OCI-LY3 (cell line): ENCODE data around the gene CAMTA2.
"Not testable (repeated sequence)": the region's sequence is repeated elsewhere in the genome, so short reads cannot be mapped to it uniquely, and the experiment has no call there.

ENCODE experiments used
- H2AFZ ChIP-seq: fragments of 200-600, 300-600 bp; shearing (Covaris generic); 2 replicates; pipeline ENCODE4 v1.6.0; 2014; ENCODE audit warnings: antibody characterized with exemption, low read depth, low read length
- H3K27ac ChIP-seq: fragments of 200-600, 300-600 bp; sonication (generic); 2 replicates; pipeline ENCODE4 v1.5.1; 2014; ENCODE audit warnings: mild to moderate bottlenecking, low read length, moderate library complexity, mixed read lengths
- H3K27me3 ChIP-seq: fragments of 200-600, 300-600 bp; sonication (generic); 2 replicates; pipeline ENCODE4 v1.6.1; 2014; ENCODE audit warnings: low read depth, low read length, mixed read lengths
- H3K36me3 ChIP-seq: fragments of 200-600, 300-600 bp; sonication (generic); replicated peaks from 2 replicates; pipeline ENCODE3; 2014; ENCODE audit warnings: low read depth, low read length, mixed read lengths
- H3K4me1 ChIP-seq: fragments of 300-600, 200-600 bp; sonication (generic); 2 replicates; pipeline ENCODE4 v1.6.1; 2014; ENCODE audit warnings: low read length, mixed read lengths
- H3K4me2 ChIP-seq: fragments of 200-600, 300-600 bp; sonication (generic); 2 replicates; pipeline ENCODE4 v1.6.1; 2014; ENCODE audit warnings: low read length, mixed read lengths
- H3K4me3 ChIP-seq: fragments of 300-600, 200-600 bp; sonication (generic); 2 replicates; pipeline ENCODE4 v1.5.1; 2014; ENCODE audit warnings: antibody characterized with exemption, mild to moderate bottlenecking, low read length, moderate library complexity
- H3K79me2 ChIP-seq: fragments of 300-600, 200-600 bp; shearing (Covaris generic); 2 replicates; pipeline ENCODE4 v1.6.1; 2014; ENCODE audit warnings: mild to moderate bottlenecking, low read length, mixed read lengths
- H3K9ac ChIP-seq: fragments of 300-600, 200-600 bp; shearing (Covaris generic); 2 replicates; pipeline ENCODE4 v1.6.0; 2014; ENCODE audit warnings: mild to moderate bottlenecking, low read length, moderate library complexity
- H3K9me3 ChIP-seq: fragments of 200-600, 300-600 bp; shearing (Covaris generic); 2 replicates; pipeline ENCODE4 v1.6.1; 2014; ENCODE audit warnings: low read length, mixed read lengths; ENCODE audit not compliant: insufficient read depth
- H4K20me1 ChIP-seq: fragments of 200-600, 300-600 bp; sonication (generic); 2 replicates; pipeline ENCODE4 v1.6.1; 2016; ENCODE audit warnings: low read length, mixed read lengths; ENCODE audit not compliant: insufficient read depth
- CTCF ChIP-seq: fragments of 200-600, 300-600 bp; sonication (generic); IDR thresholded peaks from 2 replicates; pipeline ENCODE4 v1.5.1; 2014; ENCODE audit warnings: antibody characterized with exemption, low read length, low read depth
- EZH2phosphoT487 ChIP-seq: fragments of 200-600 bp; shearing (Covaris generic); IDR thresholded peaks from 2 replicates; pipeline ENCODE4 v1.6.1; 2018; ENCODE audit warnings: antibody characterized with exemption, mixed run types, low read depth

Gene CAMTA2

GRCh38 chr17:4932756-4933155 lies 54.7 kb downstream of the CAMTA2 start:
- Histone ChIP-seq H3K9me3 (no peaks in the 10 kb centered on the region), H3K4me2 (no peak overlapping the region), H3K27ac (no peak overlapping the region), H3K4me1 (no peaks in the 10 kb centered on the region), H3K36me3 (peaks cover 4% of the 10 kb centered on the region), H3K9ac (no peak overlapping the region), H4K20me1 (no peaks in the 10 kb centered on the region), H3K4me3 (no peak overlapping the region), H3K27me3 (no peaks in the 10 kb centered on the region), H2AFZ (no peak overlapping the region), H3K79me2 (no peaks in the 10 kb centered on the region)
- TF ChIP-seq EZH2phosphoT487 = no peak
- no peak for TF ChIP-seq CTCF

DNA sequence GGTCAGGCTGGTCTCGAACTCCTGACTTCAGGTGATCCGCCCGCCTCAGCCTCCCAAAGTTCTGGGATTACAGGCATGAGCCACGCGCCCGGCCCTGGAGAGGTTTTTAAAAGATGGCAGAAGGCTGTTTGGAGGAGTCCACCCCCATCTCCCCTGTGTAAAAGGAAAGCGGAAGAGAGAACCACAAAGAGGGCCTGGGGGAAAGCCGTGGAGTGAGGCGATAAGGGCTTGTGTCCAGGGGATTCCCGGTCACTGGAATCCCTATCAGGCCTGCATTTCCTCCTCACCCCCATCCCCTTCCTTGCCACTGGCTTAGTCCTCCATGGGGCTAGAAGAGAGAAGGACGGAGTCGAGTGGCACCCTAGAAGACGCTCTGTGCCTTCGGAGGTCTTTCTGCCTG lies 55.5 kb downstream of the CAMTA2 start, which contains the start of gene GP1BA:
Gene GP1BA, plus strand, starts transcription at position 315 of the 400 bp plus-strand sequence. CDS start 328 bp downstream, outside the sequence.
- H3K27me3 ChIP-seq = no peaks in the 10 kb centered on the region
- no peak within 1 kb of the TSS for H3K4me2 ChIP-seq
- no peak within 1 kb of the TSS for H3K9ac ChIP-seq
- no peak for TF ChIP-seq CTCF
- no peak for TF ChIP-seq EZH2phosphoT487
- H3K4me3 ChIP-seq = no peak within 1 kb of the TSS
- no peaks in the 10 kb centered on the region for H3K4me1 ChIP-seq
- H4K20me1 ChIP-seq = no peaks in the 10 kb centered on the region
- no peaks in the 10 kb centered on the region for H3K36me3 ChIP-seq
- no peak within 1 kb of the TSS for H2AFZ ChIP-seq
- H3K27ac ChIP-seq = no peak within 1 kb of the TSS
- H3K9me3 ChIP-seq = no peaks in the 10 kb centered on the region
- H3K79me2 ChIP-seq = no peaks in the 10 kb centered on the region

DNA sequence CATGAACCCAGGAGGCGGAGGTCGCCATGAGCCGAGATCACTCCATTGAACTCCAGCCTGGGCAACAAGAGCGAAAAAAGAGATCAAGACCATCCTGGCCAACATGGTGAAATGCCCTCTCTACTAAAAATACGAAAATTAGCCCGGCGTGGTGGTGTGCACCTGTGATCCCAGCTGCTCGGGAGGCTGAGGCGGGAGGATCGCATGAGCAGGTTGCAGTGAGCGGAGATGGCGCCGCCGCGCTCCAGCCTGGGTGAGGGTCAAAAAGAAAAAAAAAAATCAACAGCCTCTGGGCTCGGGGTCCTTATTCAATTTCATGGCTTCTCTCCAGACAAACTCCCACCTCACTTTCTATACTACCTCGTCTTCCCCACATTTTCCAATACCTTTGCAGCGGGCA lies 58.6 kb downstream of the CAMTA2 start:
- no peaks in the 10 kb centered on the region for H3K36me3 ChIP-seq
- no peak overlapping the region for H2AFZ ChIP-seq
- no peaks in the 10 kb centered on the region for H4K20me1 ChIP-seq
- TF ChIP-seq CTCF (no peak), EZH2phosphoT487 (no peak)
- H3K9me3 ChIP-seq = no peaks in the 10 kb centered on the region
- H3K4me2 ChIP-seq = no peak overlapping the region
- H3K27me3 ChIP-seq = no peaks in the 10 kb centered on the region
- no peaks in the 10 kb centered on the region for H3K79me2 ChIP-seq
- no peak overlapping the region for H3K4me3 ChIP-seq
- no peaks in the 10 kb centered on the region for H3K4me1 ChIP-seq
- no peak overlapping the region for H3K9ac ChIP-seq
- H3K27ac ChIP-seq = no peak overlapping the region

- H3K4me2 ChIP-seq, H3K4me3 ChIP-seq, H4K20me1 ChIP-seq, H3K9me3 ChIP-seq, H3K36me3 ChIP-seq, H2AFZ ChIP-seq, H3K9ac ChIP-seq, H3K79me2 ChIP-seq, H3K27me3 ChIP-seq, H3K4me1 ChIP-seq, H3K27ac ChIP-seq: not testable (repeated sequence)
Observed at GRCh38 chr17:4926577-4927335, 60.7 kb downstream of the CAMTA2 start.
